ENCODE measurements around the gene SHH. TPM values are rescaled to one million over a fixed set of nuclear protein-coding genes. Genes with fewer than 3 reads are reported as not detected.
A peak's percentile ranks its signal among the peaks of the same experiment; 100 is the strongest.
"Not testable (repeated sequence)": the region's sequence is repeated elsewhere in the genome, so short reads cannot be mapped to it uniquely, and the experiment has no call there.

Gene SHH
- total RNA-seq, 1 experiment from 2014 or later: not detected

- H3K4me3 ChIP-seq: no peak overlapping the region
- no peaks in the 10 kb centered on the region for H3K36me3 ChIP-seq
- H3K9me3 ChIP-seq: no peaks in the 10 kb centered on the region
- H3K27me3 ChIP-seq: no peaks in the 10 kb centered on the region
- DNase-seq: no peak
Observed at GRCh38 chr7:155831807-155832524, 19.7 kb upstream of the SHH start.

DNA sequence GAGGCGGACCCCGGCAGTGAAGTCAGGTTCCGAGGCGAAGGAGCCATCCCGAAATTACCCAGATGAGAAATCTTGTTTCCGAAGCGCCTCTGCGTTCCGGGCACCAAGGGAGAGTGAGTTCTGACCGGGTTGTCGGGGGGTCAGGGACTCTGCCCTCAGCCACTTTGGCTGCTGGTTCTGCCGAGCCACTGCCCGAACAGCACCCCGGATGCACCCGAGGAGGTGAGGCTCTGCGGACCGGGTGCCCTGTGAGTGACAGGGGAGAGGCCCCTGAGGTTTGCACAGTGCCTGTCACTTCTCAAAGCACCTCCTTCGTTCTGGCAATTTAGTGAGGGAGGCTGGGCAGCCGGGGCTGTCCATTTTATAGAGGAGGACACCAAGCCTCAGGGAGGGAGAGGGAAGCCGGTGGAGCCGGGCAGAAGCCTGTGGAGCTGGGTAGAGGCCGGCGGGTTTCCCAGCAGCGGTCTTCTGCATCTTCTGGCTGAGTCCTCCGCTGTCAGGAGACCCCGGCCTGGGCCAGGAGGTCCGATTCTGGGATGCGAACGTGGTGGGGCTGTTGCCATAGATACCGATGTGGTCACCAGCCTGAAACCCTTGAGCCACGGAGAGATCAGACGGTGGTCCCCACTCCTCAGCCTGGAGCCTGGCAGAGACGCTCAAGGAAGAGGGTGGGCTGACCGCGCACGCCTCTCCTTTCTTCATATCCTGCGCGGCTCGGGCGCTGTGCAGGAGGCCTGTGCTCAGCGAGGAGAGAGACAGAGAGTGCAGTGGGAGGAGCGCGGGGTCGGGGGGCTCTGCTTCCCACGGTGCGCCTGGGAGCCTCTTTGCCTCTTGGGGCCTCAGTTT is 18.9 kb upstream of the SHH start:
- no peaks in the 10 kb centered on the region for H3K36me3 ChIP-seq
- DNase-seq: no peak
- H3K4me3 ChIP-seq: no peak overlapping the region
- no peaks in the 10 kb centered on the region for H3K27me3 ChIP-seq
- H3K9me3 ChIP-seq: no peaks in the 10 kb centered on the region

DNA sequence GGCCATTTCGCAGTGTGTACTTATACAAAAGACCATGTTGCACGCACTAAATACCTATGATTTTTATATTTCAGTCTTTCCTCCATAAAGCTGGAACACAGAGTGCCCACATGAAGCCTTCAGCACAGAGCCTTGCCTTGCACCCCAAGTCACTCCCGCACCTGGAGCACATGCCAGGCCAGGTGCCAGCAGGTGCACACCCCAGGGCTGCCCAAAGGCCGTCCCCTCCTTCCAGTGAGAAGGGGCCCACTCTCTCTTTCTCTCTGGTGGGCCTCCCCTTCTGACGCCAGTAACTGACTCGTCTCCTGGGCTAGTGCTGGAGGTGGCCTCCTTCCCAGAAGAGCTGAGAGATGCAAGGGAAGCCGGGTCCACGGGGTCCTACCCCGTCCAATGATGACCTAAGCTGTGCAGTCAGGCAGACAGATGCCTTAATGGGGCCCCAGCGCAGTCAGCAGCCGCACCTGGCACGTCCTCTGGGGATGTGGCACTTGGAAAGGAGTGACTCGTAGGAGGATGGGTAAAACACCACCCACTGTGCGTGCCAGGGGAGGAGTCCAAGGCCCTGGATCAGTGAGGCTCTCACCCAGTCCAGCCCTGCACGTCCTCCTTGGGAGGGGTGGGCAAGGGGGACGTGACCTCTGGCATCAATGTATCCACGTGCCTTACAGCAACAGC is 17.7 kb upstream of the SHH start:
- peak; percentile 73 for DNase-seq
- Histone ChIP-seq H3K36me3 (no peaks in the 10 kb centered on the region), H3K27me3 (no peaks in the 10 kb centered on the region), H3K9me3 (no peaks in the 10 kb centered on the region), H3K4me3 (no peak overlapping the region)

GRCh38 chr7:155825336-155825735 is 13.1 kb upstream of the SHH start:
- Histone ChIP-seq H3K27me3 (no peaks in the 10 kb centered on the region), H3K4me3 (no peak overlapping the region), H3K36me3 (no peaks in the 10 kb centered on the region), H3K9me3 (no peaks in the 10 kb centered on the region)
- no peak for DNase-seq

- no peaks in the 10 kb centered on the region for H3K27me3 ChIP-seq
- no peaks in the 10 kb centered on the region for H3K9me3 ChIP-seq
- no peak overlapping the region for H3K4me3 ChIP-seq
- no peaks in the 10 kb centered on the region for H3K36me3 ChIP-seq
- peak; percentile 54 for DNase-seq
Observed at GRCh38 chr7:155824227-155824886, 12.1 kb upstream of the SHH start.

DNA sequence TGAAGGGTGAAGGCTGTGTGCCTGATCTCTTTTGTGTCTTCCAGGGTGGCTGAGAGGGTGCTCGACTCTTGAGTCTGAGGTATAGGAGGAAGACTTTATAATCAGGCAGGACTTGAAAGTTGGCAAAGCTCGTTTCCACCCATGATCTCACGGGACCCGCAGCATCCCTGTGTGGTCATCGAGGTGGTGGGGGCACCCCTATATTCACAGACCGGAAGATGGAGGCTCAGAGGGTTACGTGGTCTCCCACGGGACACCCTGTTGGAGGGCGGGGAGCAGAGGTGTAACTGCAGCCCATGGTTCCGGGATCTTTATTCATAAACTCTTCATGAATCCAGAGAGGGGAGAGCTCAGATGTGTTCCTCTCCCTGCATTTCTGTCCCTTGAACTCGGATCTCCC is 9.6 kb upstream of the SHH start:
- Histone ChIP-seq H3K27me3 (no peaks in the 10 kb centered on the region), H3K9me3 (no peaks in the 10 kb centered on the region), H3K4me3 (no peak overlapping the region), H3K36me3 (no peaks in the 10 kb centered on the region)
- DNase-seq: no peak

- Histone ChIP-seq H3K36me3 (no peaks in the 10 kb centered on the region), H3K9me3 (no peaks in the 10 kb centered on the region), H3K27me3 (no peaks in the 10 kb centered on the region), H3K4me3 (no peak overlapping the region)
- no peak for DNase-seq
Observed at GRCh38 chr7:155820788-155821187, 8.5 kb upstream of the SHH start.

GRCh38 chr7:155820246-155820645 is 8.0 kb upstream of the SHH start:
- no peaks in the 10 kb centered on the region for H3K9me3 ChIP-seq

DNA sequence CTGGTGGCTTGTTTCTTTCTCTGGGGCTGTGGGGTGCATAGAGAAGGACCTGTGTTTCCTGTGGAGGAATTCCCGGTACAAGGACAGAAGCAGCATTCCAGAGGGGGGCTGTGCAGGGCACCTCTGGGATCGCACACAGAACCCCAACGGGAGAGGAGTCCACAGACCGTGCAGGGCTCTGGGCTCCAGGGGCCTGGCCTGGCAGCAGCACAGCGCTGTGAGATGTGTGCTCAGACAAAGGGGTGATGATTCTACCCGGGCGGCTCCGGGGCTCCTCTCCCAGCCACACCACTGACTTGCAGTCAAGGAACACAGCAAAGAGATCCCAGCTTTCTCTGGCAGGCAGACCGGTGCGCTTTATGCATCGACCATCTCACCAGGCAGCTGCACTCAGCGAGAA is 6.9 kb upstream of the SHH start:
- no peaks in the 10 kb centered on the region for H3K27me3 ChIP-seq
- H3K9me3 ChIP-seq: no peaks in the 10 kb centered on the region
- H3K36me3 ChIP-seq: no peaks in the 10 kb centered on the region
- no peak overlapping the region for H3K4me3 ChIP-seq
- DNase-seq: no peak

More at GRCh38 chr7:155820246-155820645, 8.0 kb upstream of the SHH start:
- Histone ChIP-seq H3K27me3 (no peaks in the 10 kb centered on the region), H3K4me3 (no peak overlapping the region), H3K36me3 (no peaks in the 10 kb centered on the region)
- DNase-seq: no peak

DNA sequence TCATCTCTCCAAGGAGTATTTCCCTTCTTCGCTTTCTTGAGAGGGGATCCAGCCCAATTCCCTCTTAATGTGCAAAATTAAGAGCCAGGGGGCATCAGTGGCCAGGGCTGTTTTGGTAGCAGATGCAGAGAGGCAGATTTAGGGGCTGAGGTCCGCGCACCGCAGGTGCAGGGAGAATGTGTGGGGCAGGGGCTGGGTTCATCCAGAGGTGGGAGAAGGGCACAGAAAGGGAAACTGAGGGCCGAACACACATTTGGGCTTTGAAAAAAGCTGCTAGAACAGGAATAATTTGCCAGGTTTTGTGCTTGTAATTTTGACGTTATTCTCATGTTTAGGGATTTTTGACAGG is 6.5 kb upstream of the SHH start:
- Histone ChIP-seq H3K36me3 (no peaks in the 10 kb centered on the region), H3K27me3 (no peaks in the 10 kb centered on the region)
- no peak for DNase-seq

DNA sequence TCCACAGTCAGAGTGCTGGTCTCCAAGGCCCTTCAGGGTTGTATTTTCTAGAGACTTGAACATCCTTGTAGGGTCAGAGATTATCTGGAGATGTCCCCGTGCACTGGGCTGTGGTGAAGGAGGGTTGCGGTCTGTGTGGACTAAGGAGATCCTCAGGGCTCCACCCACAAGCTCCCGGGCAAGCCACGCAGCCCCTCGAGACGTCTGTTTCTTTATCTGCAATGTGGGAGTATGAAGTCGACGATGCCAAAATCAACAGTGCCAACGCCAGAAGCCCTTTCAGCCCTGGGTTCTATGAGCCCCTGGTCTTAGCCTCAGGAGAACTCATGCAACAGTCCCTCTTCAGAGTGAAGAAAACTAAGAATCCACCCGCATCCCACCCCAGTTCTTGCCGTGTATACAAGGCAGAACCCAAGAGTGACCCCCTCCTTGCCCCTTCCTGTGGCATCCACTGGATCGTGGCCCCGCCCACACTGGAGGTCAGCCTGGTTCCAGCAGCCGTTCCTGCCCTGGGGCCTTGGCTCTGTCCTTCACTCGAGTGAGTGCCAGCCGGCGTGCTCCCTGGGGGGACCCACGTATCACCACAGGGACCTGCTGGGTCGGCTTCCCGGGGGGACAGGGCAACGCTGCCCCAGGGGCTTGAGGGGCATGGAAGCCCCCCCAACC is 6.0 kb upstream of the SHH start:
- no peaks in the 10 kb centered on the region for H3K27me3 ChIP-seq
- no peak for DNase-seq
- no peak overlapping the region for H3K4me3 ChIP-seq
- no peaks in the 10 kb centered on the region for H3K9me3 ChIP-seq
- H3K36me3 ChIP-seq: no peaks in the 10 kb centered on the region

More for the DNA sequence above, 6.5 kb upstream of the SHH start:
- no peak overlapping the region for H3K4me3 ChIP-seq
- no peaks in the 10 kb centered on the region for H3K9me3 ChIP-seq

DNA sequence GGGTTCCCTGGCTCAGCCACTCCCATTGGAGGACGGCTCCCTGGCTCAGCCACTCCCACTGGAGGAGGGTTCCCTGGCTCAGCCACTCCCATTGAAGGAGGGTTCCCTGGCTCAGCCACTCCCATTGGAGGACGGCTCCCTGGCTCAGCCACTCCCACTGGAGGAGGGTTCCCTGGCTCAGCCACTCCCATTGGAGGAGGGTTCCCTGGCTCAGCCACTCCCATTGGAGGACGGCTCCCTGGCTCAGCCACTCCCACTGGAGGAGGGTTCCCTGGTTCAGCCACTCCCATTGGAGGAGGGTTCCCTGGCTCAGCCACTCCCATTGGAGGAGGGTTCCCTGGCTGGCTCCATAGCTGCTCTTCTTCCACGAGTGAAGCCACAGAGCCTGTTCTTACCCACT is 5.3 kb upstream of the SHH start:
- H3K4me3 ChIP-seq, DNase-seq, H3K36me3 ChIP-seq, H3K9me3 ChIP-seq, H3K27me3 ChIP-seq: not testable (repeated sequence)

DNA sequence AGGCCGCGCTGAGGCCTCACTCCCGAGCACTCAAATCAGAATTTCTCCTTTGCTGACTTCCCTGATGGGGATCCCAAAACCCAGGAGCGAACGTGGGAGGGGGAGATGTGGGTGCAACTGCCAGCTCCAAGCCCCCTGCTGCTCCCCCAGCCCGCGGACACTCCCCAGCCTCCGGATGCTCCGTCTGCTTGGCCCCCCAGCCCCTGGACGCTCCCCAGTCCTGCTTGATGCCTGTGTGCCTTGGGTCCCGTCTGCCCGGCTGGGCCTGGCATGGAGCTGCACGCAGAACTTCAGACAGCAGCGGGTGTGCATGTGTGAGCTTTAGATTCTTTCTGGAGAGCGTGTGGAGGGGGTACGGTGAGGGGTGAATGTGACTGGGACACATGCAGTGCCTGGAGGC is 4.7 kb upstream of the SHH start:
- Histone ChIP-seq H3K9me3 (no peaks in the 10 kb centered on the region), H3K4me3 (no peak overlapping the region), H3K27me3 (peaks cover 3% of the 10 kb centered on the region; the same call in 1 of the 2 replicates), H3K36me3 (no peaks in the 10 kb centered on the region)
- DNase-seq: no peak

GRCh38 chr7:155816192-155816508 is 3.9 kb upstream of the SHH start:
- no peaks in the 10 kb centered on the region for H3K9me3 ChIP-seq
- peaks cover 12% of the 10 kb centered on the region for H3K27me3 ChIP-seq
- no peak for DNase-seq
- no peak overlapping the region for H3K4me3 ChIP-seq
- H3K36me3 ChIP-seq: no peaks in the 10 kb centered on the region

DNA sequence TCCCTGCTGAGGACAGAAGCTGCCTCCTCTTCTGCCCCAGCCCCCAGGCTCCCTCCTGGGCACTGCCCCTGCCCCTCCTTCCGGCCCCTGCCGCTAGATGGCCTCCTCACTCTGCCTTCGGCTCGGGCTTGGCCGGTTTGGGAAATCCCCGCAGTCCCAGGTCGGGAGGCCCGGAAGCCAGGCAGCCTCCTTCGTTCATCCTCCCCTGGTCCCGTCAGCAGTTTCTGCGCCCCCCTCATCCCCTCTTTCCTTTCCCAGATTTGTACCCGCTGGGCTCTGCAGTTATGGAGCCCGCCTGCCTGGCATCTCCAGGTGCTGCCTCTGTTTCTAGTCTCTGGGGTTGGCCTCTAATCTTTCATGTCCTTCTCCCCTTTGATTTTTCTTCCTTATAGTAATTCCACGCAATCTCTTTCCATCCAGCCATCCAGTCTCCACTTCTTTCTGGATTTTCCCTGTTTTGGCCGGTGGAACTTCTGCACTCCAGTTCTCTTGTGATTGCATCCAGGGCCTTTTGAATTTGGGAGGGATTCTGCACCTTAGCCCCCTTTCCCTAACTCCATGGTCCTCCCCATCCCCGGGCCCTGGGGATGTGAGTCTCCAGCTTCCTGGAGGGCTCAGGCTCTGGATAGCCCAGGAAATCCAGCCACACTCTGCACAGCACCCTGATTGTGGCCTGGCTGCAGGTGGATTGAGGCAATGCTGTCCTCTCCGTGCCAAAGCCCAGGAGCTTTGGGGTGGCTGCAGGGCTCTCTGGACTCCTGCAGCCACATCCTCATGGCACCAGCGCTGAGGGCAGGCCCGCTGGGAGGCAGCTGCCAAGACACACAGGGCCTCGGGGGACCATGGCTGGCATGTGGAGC is 3.3 kb upstream of the SHH start:
- Histone ChIP-seq H3K27me3 (peaks cover 18% of the 10 kb centered on the region), H3K9me3 (no peaks in the 10 kb centered on the region), H3K36me3 (no peaks in the 10 kb centered on the region), H3K4me3 (no peak overlapping the region)
- DNase-seq: peak; percentile 46

All from MG63 (cell line).